GM18507 (cell line): ENCODE results near the gene PTGES.
"Not testable (repeated sequence)": the region's sequence is repeated elsewhere in the genome, so short reads cannot be mapped to it uniquely, and the experiment has no call there.

ENCODE experiments used
- DNase-seq: peaks from one replicate; pipeline ENCODE4 v3.0.0; 2011; ENCODE audit warnings: low read depth; ENCODE audit not compliant: insufficient read length; ENCODE audit errors: extremely low spot score
- FAIRE-seq: peaks from 2 replicates; lab custom pipeline; 2011; peaks lifted over from hg19 to GRCh38; lab: Jason Lieb, UNC

The PTGES gene

DNA sequence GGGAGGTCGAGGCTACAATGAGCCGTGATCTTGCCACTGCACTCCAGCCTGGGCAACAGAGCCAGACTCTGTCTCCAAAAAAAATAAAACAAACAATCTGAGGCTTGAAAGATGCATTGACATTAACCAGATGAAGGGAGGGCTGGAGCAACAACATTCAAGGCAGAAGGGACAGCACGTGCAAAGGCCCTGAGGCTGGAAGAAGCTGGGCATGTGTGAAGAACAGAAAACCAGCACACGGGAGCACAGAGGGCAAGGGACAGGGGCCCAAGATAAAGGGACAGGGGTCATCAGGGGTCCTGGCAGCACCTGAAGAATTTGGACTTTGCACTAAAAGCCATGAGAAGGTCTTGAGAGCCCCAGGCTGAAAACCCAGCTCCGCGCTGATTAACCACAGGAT, 3.3 kb downstream of the PTGES start:
- no peak for FAIRE-seq
- DNase-seq, result no peak

GRCh38 chr9:129749052-129749451, 3.8 kb downstream of the PTGES start:
- FAIRE-seq, result not testable (repeated sequence)

DNA sequence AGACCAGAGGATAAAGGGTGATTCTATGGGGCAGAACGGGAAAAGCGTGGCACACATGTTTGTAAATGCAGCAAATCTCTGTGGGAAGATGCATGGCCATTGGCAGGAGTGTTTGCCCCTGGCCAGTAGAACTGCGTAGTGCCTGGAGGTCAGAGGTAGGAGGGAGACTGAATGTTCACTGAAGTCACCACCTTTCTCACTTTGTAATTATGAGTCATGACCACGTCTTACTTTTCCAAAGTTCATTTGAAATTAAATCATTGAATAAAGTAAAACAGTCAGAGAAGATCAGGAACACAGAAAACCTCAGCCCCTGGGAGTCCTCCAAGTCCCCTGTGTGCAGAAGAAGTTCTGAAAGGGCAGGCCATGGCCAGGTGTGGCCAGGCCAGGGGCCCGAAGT, 4.6 kb downstream of the PTGES start:
- DNase-seq (no peak), FAIRE-seq (no peak)

More at GRCh38 chr9:129749052-129749451, 3.8 kb downstream of the PTGES start:
- not testable (repeated sequence) for DNase-seq

GRCh38 chr9:129746092-129746777, 6.6 kb downstream of the PTGES start:
- DNase-seq, result no peak
- FAIRE-seq, result no peak

DNA sequence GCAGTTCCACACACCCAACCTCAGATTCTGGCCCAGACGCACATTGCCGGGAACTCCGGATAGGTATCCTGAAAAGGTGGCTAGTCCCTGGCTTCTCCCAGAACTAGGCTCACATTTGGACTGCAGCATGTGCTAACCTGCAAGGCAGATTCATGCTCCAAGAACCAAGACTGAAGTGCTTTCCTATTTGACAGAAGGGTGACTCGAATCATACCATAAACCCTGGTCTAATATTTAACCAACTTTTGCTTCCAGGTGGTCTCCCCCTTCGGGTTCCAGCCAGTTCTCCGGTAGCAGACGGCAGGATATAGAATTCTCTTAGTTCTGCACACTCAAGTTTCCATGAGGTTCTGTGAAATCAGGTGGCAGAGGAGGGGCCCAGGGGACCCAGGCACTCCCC, 7.6 kb downstream of the PTGES start:
- FAIRE-seq, result no peak

GRCh38 chr9:129740666-129741464, 12.0 kb downstream of the PTGES start:
- no peak for DNase-seq
- no peak for FAIRE-seq

More for the DNA sequence above, 7.6 kb downstream of the PTGES start:
- no peak for DNase-seq

GRCh38 chr9:129740174-129740573, 12.7 kb downstream of the PTGES start:
- DNase-seq (no peak), FAIRE-seq (no peak)

DNA sequence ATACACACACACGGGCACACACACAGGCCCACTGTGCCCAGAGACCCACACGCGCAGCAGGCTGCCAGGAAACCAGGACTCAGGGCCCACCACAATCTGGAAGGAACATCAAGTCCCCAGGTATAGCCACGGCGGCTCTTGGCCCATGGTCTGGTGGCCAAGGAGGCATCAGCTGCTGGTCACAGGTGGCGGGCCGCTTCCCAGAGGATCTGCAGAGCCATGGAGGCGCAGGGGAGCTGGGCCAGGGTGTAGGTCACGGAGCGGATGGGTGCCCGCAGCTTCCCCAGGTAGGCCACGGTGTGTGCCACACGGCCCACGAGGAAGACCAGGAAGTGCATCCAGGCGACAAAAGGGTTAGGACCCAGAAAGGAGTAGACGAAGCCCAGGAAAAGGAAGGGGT, 13.4 kb downstream of the PTGES start:
- FAIRE-seq (no peak), DNase-seq (no peak)

GRCh38 chr9:129737479-129738274, 15.2 kb downstream of the PTGES start:
- DNase-seq, result peak; percentile 75
- peak; percentile 52 for FAIRE-seq

GRCh38 chr9:129736334-129736733, 16.5 kb downstream of the PTGES start:
- no peak for FAIRE-seq
- DNase-seq, result no peak

DNA sequence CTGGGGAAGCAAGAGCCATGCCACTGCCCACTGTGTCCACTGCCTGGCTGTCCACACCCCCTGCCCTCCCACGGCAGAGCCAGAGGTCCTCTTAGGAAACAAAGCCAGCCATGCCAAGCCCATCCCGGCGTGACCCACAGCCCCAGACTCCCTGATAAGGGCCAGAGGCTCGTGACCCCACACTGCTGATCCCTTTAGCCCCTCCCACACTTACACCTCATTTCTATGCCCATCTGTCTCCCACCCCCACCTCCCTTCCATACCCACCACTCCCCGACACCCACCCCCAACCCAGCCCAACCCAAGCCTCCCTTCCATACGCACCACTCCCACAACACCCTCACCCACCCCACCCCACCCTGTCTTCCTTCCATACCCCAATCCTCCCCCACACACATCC, 17.3 kb downstream of the PTGES start:
- no peak for FAIRE-seq
- DNase-seq, result no peak

GRCh38 chr9:129733632-129733953, 19.2 kb downstream of the PTGES start:
- no peak for DNase-seq
- no peak for FAIRE-seq

DNA sequence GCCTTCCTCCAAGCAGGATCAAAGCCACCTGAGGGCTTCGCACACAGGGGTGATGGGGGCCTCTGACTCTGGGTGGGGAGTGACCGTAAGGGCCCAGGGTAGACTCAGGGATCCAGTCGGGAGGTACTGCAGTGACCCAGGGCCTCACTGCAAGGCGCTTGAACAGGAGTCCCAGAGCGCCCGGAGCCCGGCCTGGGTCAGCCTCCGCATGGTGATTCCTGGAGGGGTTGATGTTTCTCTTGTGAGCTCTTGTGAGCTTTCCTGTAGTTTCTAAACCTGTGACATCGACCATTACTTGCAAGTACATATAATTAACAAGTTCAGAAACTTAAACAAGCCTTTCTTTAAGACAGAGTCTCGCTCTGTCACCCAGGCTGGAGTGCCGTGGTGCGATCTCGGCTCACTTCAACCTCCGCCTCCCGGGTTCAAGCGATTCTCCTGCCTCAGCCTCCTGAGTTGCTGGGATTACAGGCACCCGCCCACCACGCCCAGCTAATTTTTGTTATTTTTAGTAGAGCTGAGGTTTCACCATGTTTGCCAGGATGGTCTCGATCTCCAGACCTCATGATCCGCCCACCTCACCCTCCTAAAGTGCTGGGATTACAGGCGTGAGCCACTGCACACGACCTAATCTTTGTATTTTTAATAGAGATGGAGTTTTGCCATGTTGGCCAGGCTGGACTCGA, 19.8 kb downstream of the PTGES start:
- DNase-seq (no peak), FAIRE-seq (no peak)

DNA sequence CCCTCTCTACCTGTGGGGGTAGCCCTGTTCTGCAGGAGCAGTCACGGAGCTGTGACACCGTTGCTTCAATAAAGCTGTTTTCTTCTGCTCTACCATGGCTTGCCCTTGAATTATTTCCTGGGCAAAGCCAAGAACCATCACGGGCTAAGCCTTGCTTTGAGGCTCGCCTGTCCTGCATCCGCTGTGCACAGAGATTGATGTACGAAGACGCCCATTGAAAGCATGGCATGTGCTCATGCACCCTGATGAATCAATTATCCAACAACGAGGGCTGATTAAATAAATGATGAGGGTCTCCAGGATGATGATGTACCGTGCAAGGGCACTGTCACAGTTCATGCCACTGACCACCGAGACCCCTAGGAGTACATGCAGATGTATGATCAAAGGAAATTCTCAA, 20.7 kb downstream of the PTGES start:
- FAIRE-seq (no peak), DNase-seq (no peak)

DNA sequence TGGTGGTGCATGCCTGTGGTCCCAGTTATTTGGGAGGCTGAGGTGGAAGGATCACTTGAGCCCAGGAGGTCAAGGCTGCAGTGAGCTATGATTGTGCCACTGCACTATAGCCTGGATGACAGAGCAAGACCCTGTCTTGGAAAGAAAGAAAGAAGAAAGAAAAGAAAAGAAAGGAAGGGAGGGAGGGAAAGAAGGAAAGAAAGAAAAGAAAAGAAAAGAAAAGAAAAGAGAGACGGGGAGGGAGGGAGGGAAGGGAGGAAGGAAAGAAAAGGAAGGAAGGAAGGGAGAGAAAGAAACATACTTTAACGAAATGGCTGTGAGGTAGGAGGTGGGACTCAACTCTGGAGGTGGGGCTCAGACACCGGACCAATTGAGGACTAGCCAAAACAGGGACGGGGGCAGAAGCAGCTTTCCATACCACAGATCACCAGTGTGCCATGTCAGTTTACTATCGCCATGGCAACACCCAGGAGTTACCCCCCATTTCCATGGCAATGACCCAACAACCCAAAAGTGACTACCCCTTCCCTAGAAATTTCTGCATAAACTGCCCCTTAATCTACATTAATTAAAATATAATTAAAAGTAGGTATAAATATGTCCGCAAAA, 21.3 kb downstream of the PTGES start:
- no peak for FAIRE-seq
- no peak for DNase-seq

DNA sequence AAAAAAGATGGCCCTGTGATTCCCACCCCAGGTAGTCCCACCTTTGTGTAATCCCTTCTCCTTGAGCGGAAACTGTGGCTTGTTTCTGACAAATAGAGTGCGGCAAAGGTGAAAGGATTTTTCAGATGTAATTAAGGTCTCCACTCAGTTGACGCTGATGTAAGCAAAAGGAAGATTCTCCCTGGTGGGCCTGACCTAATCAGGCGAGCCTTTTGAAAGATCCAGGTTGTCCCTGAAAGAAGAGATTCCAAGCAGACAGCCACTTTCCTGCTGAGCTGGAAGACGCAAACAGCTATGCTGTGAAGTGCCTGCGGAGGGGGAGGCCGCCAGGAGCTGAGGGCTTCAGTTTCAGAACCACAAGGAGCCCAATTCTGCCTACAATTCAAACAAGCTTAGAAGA, 24.1 kb downstream of the PTGES start:
- DNase-seq (no peak), FAIRE-seq (no peak)

GRCh38 chr9:129726322-129727160, 26.3 kb downstream of the PTGES start:
- FAIRE-seq, result peak; percentile 75

GRCh38 chr9:129725795-129726251, 27.0 kb downstream of the PTGES start:
- DNase-seq (no peak), FAIRE-seq (no peak)

More at GRCh38 chr9:129726322-129727160, 26.3 kb downstream of the PTGES start:
- DNase-seq, result peak; percentile 62
